GM18519 (cell line): Measurements from ENCODE around the gene SPON1.
"Not testable (repeated sequence)": the region's sequence is repeated elsewhere in the genome, so short reads cannot be mapped to it uniquely, and the experiment has no call there.

Experiments used
- ATAC-seq: cut with Tn5 transposase; IDR thresholded peaks from one replicate; pipeline ENCODE4 v1.9.1; 2021; ENCODE audit warnings: mild to moderate bottlenecking, moderate library complexity; ENCODE audit not compliant: unreplicated experiment, low FRiP score

The SPON1 gene

GRCh38 chr11:13972944-13973343 lies 10.4 kb downstream of the SPON1 start:
- ATAC-seq: no peak

- ATAC-seq: no peak
Observed at GRCh38 chr11:13974631-13975030, 12.1 kb downstream of the SPON1 start.

DNA sequence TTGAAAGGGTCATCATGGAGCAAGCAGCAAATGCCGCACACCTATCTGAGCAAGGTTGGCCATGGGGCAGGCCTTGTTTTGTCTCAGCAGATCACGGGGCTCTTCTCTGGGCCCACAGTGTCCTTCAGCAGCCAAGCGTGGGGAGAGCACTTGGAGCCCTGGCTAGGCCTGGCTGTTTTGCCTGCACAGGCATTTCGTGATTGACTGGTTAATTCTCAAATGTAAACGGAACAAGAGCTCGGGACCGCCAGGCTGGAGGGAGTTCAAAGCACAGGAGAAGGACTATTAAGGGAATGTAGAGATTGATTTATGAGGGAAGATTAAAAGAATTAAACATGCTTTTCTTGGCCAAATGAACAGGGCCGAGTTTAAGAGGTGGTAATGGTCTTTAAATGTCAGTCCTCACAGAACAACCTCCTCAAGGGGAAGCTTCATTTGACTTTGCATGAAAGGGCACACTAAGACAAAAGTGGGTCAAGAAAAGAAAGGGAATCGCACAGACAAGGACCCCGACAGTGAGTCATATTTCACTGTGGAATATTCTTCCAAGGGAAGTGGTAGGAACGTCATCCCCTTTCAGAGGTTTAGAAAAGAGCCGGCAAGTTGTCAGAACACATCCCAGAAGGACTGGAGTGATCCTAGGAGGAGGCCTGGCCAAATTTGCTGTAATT lies 20.7 kb downstream of the SPON1 start:
- no peak for ATAC-seq

- ATAC-seq: no peak
Observed at GRCh38 chr11:13984616-13985450, 22.3 kb downstream of the SPON1 start.

DNA sequence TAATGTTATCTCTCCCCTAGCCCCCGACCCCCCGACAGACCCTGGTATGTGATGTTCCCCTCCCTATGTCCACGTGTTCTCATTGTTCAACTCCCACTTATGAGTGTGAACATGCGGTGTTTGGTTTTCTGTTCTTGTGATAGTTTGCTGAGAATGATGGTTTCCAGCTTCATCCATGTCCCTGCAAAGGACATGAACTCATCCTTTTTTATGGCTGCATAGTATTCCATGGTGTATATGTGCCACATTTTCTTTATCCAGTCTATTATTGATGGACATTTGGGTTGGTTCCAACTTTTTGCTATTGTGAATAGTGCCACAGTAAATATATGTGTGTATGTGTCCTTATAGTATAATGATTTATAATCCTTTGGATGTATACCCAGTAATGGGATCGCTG lies 24.2 kb downstream of the SPON1 start:
- not testable (repeated sequence) for ATAC-seq

- not testable (repeated sequence) for ATAC-seq
Observed at GRCh38 chr11:13992158-13992856, 29.8 kb downstream of the SPON1 start.

- no peak for ATAC-seq
Observed at GRCh38 chr11:13993096-13993765, 30.7 kb downstream of the SPON1 start.

- no peak for ATAC-seq
Observed at GRCh38 chr11:13997881-13998280, 35.4 kb downstream of the SPON1 start.

DNA sequence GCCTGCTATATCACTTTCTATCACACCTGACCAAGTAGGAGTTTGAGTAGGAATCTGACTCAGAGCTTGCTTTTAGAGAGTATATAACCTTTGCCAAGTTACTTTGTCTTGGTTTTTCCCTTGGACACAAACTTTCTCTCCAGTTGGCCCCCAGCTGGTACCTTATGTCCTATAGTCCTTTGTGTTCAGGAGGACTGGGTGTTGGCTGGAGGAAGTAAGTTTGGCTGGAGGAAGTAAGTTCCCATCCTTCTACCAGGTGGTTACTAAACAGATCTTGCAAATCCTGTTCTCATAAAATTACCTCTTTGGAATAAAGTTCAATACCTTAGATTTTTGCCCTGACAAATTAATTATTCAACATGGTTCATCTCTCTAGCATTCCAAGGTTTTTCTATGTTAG lies 37.2 kb downstream of the SPON1 start:
- ATAC-seq: no peak

GRCh38 chr11:14001597-14001996 lies 39.1 kb downstream of the SPON1 start:
- no peak for ATAC-seq

DNA sequence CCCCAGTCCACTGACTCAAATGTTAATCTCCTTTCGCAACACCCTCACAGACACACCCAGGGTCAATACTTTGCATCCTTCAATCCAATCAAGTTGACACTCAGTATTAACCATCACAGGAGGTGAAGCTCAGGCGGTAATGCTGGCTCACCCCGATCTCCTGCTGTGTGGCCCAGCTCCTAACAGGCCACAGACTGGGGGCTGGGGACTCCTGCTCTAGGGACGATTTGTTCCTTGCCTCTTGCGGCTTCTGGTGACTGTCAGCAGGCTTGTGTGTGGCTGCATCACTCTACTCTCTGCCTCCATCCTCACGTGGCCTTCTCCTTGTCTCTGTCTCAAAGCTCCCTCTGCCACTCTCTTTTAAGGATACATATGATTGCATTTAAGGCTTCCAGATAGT lies 45.0 kb downstream of the SPON1 start:
- no peak for ATAC-seq

GRCh38 chr11:14010665-14011064 lies 48.1 kb downstream of the SPON1 start:
- no peak for ATAC-seq

- no peak for ATAC-seq
Observed at GRCh38 chr11:14012846-14013245, 50.3 kb downstream of the SPON1 start.

GRCh38 chr11:14015711-14016110 lies 53.2 kb downstream of the SPON1 start:
- no peak for ATAC-seq

DNA sequence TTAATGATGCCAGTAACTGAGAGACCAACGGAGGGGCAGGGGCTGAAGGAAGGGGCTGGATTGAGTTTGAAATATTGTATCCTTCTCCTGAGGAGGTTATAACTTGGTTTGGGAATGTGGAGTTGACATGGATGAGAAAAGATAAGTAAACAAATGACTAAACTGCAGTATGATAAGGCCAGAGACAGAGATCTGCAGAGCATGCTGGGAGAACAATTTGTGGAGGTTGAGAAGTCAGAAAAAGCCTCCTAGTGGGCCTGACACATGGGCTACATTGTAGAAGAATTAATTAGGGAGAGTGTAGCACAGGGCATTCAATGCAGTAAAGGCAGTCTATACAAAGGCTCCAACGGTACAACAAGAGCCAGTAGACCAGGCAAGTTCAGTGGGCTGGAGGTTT lies 55.9 kb downstream of the SPON1 start:
- no peak for ATAC-seq

GRCh38 chr11:14021738-14022137 lies 59.2 kb downstream of the SPON1 start:
- no peak for ATAC-seq

GRCh38 chr11:14022251-14022650 lies 59.7 kb downstream of the SPON1 start:
- ATAC-seq: no peak

- no peak for ATAC-seq
Observed at GRCh38 chr11:14022821-14023220, 60.3 kb downstream of the SPON1 start.

DNA sequence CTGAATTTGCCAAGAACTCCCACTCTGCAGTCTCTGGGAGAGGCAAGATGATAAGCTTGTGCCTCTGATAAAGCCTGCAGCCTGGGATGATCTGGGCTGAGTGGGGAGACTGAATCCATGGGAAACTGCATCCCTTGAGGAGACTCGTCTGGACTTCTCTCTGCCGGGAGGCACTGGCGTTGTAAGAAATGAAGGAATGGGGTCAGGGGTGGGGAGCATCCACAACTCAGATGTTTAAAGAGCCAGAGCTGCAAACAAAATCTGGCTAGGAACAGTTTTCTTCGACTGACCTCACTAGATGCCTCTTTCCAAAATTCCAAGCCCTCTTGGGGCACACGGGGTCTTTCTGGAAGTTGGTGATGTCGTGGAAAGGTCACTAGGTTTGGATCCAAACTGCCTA lies 64.4 kb downstream of the SPON1 start:
- ATAC-seq: no peak

DNA sequence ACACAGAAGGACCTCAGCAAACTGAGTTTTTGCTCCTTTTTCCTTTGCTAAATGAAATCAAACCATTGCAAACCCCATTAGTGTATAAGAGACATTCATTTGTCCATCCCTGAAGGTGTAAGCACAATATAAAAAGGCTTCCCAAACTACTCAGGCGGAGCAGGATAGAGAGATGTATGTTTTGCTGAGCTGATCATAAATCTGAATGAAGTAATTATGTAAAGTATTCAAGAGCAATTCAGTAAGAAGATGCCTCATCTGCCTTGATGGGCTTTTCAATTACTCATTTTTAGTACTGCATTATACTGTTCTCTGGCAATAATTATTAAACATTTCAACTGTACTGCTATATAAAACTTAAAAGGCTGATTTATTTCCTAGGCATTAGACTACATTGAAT lies 65.0 kb downstream of the SPON1 start:
- ATAC-seq: no peak

DNA sequence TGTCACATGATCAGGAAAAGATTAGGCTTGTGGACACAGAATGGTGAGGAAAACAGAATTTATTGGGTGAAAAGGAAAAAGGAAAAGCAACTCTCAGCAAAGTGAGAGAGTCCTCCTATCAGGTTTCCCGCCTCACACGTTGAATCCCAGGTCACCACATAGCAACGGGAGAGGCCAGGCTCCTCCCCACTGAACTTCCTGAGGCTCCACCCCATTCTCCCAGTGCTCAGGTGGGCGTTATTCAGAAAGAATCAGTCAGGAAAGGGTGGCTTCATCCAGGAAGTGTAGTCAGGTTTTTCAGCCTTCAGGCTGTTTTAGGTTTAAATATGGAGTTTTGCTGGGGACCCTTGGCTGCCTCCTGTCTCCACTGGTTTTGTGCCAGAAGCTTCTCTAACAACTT lies 66.9 kb downstream of the SPON1 start:
- no peak for ATAC-seq
